HepG2 (cell line): ENCODE results near the gene CST3. TPM values are rescaled to one million over a fixed set of nuclear protein-coding genes. Genes with fewer than 3 reads are reported as not detected.

Experiments used
- ATF5 ChIP-seq: sonication (generic); formaldehyde crosslinking; IDR thresholded peaks from 2 replicates; pipeline ENCODE4 v1.4.0; 2020; ENCODE audit warnings: mild to moderate bottlenecking, low read depth, missing genetic modification reagents
- MAFF ChIP-seq: IDR thresholded peaks from 2 replicates; pipeline ENCODE4 v1.6.1; 2011; ENCODE audit warnings: low read depth, low read length, improper control_type of control experiment
- MBD4 ChIP-seq: IDR thresholded peaks from 2 replicates; pipeline ENCODE4 v1.6.1; 2012; ENCODE audit warnings: low read length, inconsistent platforms, borderline replicate concordance
- MXD3 ChIP-seq: IDR thresholded peaks from 2 replicates; pipeline ENCODE4 v1.6.1; 2016; ENCODE audit warnings: mild to moderate bottlenecking, missing biosample characterization, missing genetic modification reagents
- RFXAP ChIP-seq: sonication (generic); formaldehyde crosslinking; IDR thresholded peaks from 2 replicates; pipeline ENCODE4 v1.4.0; 2020; ENCODE audit warnings: missing genetic modification reagents, borderline replicate concordance
- SALL1 ChIP-seq: sonication (generic); formaldehyde crosslinking; IDR thresholded peaks from 2 replicates; pipeline ENCODE4 v1.8.0; 2022; ENCODE audit warnings: mild to moderate bottlenecking, missing genetic modification reagents
- SIN3B ChIP-seq: fragments of 150-350 bp; IDR thresholded peaks from 2 replicates; pipeline ENCODE4 v1.6.1; 2014; ENCODE audit warnings: low read length
- SOX13 ChIP-seq, 3 experiments: fragments of 450-650 bp in 1 of 3; sonication (generic) in 1 of 3; formaldehyde crosslinking in 1 of 3; IDR thresholded peaks in 2 of 3; conservative IDR thresholded peaks in 1 of 3; 2 replicates each; pipeline versions ENCODE4 v1.5.0 to v1.6.1; 2016 to 2020; ENCODE audit warnings: antibody characterized with exemption in 1 of 3, mild to moderate bottlenecking in 1 of 3, missing compliant biosample characterization in 1 of 3, missing genetic modification reagents in 1 of 3, moderate library complexity in 1 of 3
- SPEN ChIP-seq: sonication (generic); formaldehyde crosslinking; IDR thresholded peaks from 2 replicates; pipeline ENCODE4 v1.5.1; 2020; ENCODE audit warnings: low read depth, mild to moderate bottlenecking, missing genetic modification reagents
- TBX2 ChIP-seq: sonication (generic); formaldehyde crosslinking; IDR thresholded peaks from 2 replicates; pipeline ENCODE4 v1.5.0; 2020; ENCODE audit warnings: missing genetic modification reagents, mild to moderate bottlenecking, borderline replicate concordance
- TFE3 ChIP-seq: IDR thresholded peaks from 2 replicates; pipeline ENCODE4 v1.6.1; 2016
- U2AF1 ChIP-seq: fragments of 200-400 bp; formaldehyde crosslinking; optimal IDR thresholded peaks from 2 replicates; pipeline ENCODE3; 2017; ENCODE audit warnings: mild to moderate bottlenecking, low read depth, low read length
- ZBTB38 ChIP-seq: sonication (generic); formaldehyde crosslinking; IDR thresholded peaks from 2 replicates; pipeline ENCODE4 v1.5.1; 2020; ENCODE audit warnings: mild to moderate bottlenecking, missing genetic modification reagents
- ZNF142 ChIP-seq: sonication (generic); formaldehyde crosslinking; IDR thresholded peaks from 2 replicates; pipeline ENCODE4 v1.4.0; 2020; ENCODE audit warnings: missing genetic modification reagents
- ZNF263 ChIP-seq: sonication (generic); formaldehyde crosslinking; IDR thresholded peaks from 2 replicates; pipeline ENCODE4 v1.4.0; 2020; ENCODE audit warnings: missing genetic modification reagents
- ZNF337 ChIP-seq: sonication (generic); formaldehyde crosslinking; IDR thresholded peaks from 2 replicates; pipeline ENCODE4 v1.5.1; 2020; ENCODE audit warnings: missing genetic modification reagents, low read depth, mild to moderate bottlenecking, borderline replicate concordance
- ZNF563 ChIP-seq: sonication (generic); formaldehyde crosslinking; IDR thresholded peaks from 2 replicates; pipeline ENCODE4 v1.8.0; 2022; ENCODE audit warnings: mild to moderate bottlenecking, moderate library complexity, missing genetic modification reagents
- ZNF619 ChIP-seq: sonication (generic); formaldehyde crosslinking; IDR thresholded peaks from 2 replicates; pipeline ENCODE4 v1.4.0; 2020; ENCODE audit warnings: mild to moderate bottlenecking, missing genetic modification reagents
- ZNF629 ChIP-seq: sonication (generic); formaldehyde crosslinking; conservative IDR thresholded peaks from 2 replicates; pipeline ENCODE4 v1.5.0; 2020; ENCODE audit warnings: missing genetic modification reagents
- ZNF772 ChIP-seq: sonication (generic); formaldehyde crosslinking; IDR thresholded peaks from 2 replicates; pipeline ENCODE4 v1.5.0; 2020; ENCODE audit warnings: mild to moderate bottlenecking, missing genetic modification reagents
- ZNF780A ChIP-seq: sonication (generic); formaldehyde crosslinking; IDR thresholded peaks from 2 replicates; pipeline ENCODE4 v1.8.0; 2022; ENCODE audit warnings: mild to moderate bottlenecking, missing genetic modification reagents, moderate library complexity
- polyA plus RNA-seq, 8 experiments: library from polyadenylated mRNA; depleted of rRNA in 3 of 8; stranded (reverse) in 7 of 8; unstranded in 1 of 8; fragments of >200 nt; fragmentation: Illumina TruSeq in 4 of 8; extraction: Trizol in 4 of 8; gene quantifications; 2 replicates each; pipeline versions ENCODE4 v1.2.1 to v1.2.3, GENCODE V29; 2011 to 2016; ENCODE audit warnings: low read depth in 4 of 8, missing spikeins in 1 of 8, mixed read lengths in 1 of 8; ENCODE audit not compliant: insufficient read depth in 1 of 8
- total RNA-seq, 5 experiments: library from RNA; depleted of rRNA; stranded (reverse); fragments of >200 nt; fragmentation: Illumina TruSeq; extraction: Trizol; gene quantifications; 2 replicates each; pipeline ENCODE4 v1.2.3, GENCODE V29; 2016; ENCODE audit warnings: low read depth in 1 of 5

The CST3 gene
- total and polyA plus RNA-seq, 2 of the 13 experiments (the other 11 are each of a cell fraction or from before 2014, with no cell fraction given): 690 to 1,005 TPM

- no peak for TF ChIP-seq TFE3 (CRISPR knock-in tag)
- no peak for TF ChIP-seq TBX2
- no peak for TF ChIP-seq ZNF142 (CRISPR knock-in tag)
- TF ChIP-seq RFXAP: no peak
- no peak for TF ChIP-seq ZNF263
- 0 out of 2 replicates have a peak, but pooled peaks have one; percentile 31 for TF ChIP-seq ZNF772 (CRISPR knock-in tag)
- TF ChIP-seq ZNF563: no peak
- peak; percentile 33; the same call in 1 of the 2 replicates for TF ChIP-seq ZBTB38 (CRISPR knock-in tag)
- 0 out of 2 replicates have a peak, but pooled peaks have one; percentile 21 for TF ChIP-seq ZNF337
- TF ChIP-seq SIN3B: no peak
- no peak for TF ChIP-seq ZNF780A (CRISPR knock-in tag)
- no peak for TF ChIP-seq ZNF629 (CRISPR knock-in tag)
- no peak for TF ChIP-seq SOX13 (IDR thresholded peaks at IDR 0.05)
- TF ChIP-seq SOX13 (CRISPR knock-in tag; conservative IDR thresholded peaks at IDR 0.05 in 1 of 2, IDR thresholded peaks at IDR 0.05 in 1 of 2): peak in 1 of 2 experiments; percentile 30; a peak in 1 of 4 replicates
- TF ChIP-seq ZNF619 (CRISPR knock-in tag): 0 out of 2 replicates have a peak, but pooled peaks have one; percentile 20
- no peak for TF ChIP-seq MAFF
- no peak for TF ChIP-seq MBD4
- no peak for TF ChIP-seq SPEN (CRISPR knock-in tag)
- no peak for TF ChIP-seq U2AF1
- 0 out of 2 replicates have a peak, but pooled peaks have one; percentile 35 for TF ChIP-seq SALL1
- no peak for TF ChIP-seq ATF5 (CRISPR knock-in tag)
- TF ChIP-seq MXD3 (CRISPR knock-in tag): no peak
Measured at GRCh38 chr20:23641936-23642751, 4.4 kb upstream of the CST3 start (continued).
